Calu3 (cell line): ENCODE measurements around the gene SLC4A9. TPM values are rescaled to one million over a fixed set of nuclear protein-coding genes. Genes with fewer than 3 reads are reported as not detected.

Experiments used
- BruUV-seq: library from RNA; stranded (reverse); fragments of 400-500 nt; replicated peaks from 2 replicates; lab custom pipeline; 2021; lab: Mats Ljungman, UMichigan
- CTCF ChIA-PET: fragments of 300-600 bp; sonication (Branson Sonifier 250); formaldehyde crosslinking; loops from one replicate; lab custom pipeline; 2022; ENCODE audit warnings: antibody characterized with exemption; lab: Charles Lee
- DNase-seq: peaks from one replicate; pipeline ENCODE4 v3.0.0; 2022
- H3K27ac Mint-ChIP-seq: one replicate; pipeline ENCODE4 v1.8.0; 2022; ENCODE audit warnings: mixed read lengths; ENCODE audit not compliant: unreplicated experiment
- H3K27me3 Mint-ChIP-seq: one replicate; pipeline ENCODE4 v1.8.0; 2022; ENCODE audit warnings: mixed read lengths; ENCODE audit not compliant: unreplicated experiment
- H3K36me3 Mint-ChIP-seq: one replicate; pipeline ENCODE4 v1.8.0; 2022; ENCODE audit warnings: mild to moderate bottlenecking, moderate library complexity, mixed read lengths; ENCODE audit not compliant: insufficient read depth, unreplicated experiment
- H3K4me1 Mint-ChIP-seq: one replicate; pipeline ENCODE4 v1.8.0; 2022; ENCODE audit warnings: mild to moderate bottlenecking, low read depth, mixed read lengths; ENCODE audit not compliant: unreplicated experiment
- H3K4me3 Mint-ChIP-seq: one replicate; pipeline ENCODE4 v1.8.0; 2022; ENCODE audit warnings: mild to moderate bottlenecking, low read depth, moderate library complexity, mixed read lengths; ENCODE audit not compliant: unreplicated experiment
- H3K9me3 Mint-ChIP-seq: one replicate; pipeline ENCODE4 v1.8.0; 2022; ENCODE audit warnings: low read depth, mixed read lengths; ENCODE audit not compliant: unreplicated experiment
- CTCF ChIP-seq: fragments of 200-600 bp; IDR thresholded peaks from one replicate; pipeline ENCODE4 v1.8.0; 2022; ENCODE audit warnings: antibody characterized with exemption; ENCODE audit not compliant: unreplicated experiment
- intact Hi-C: fragments of 100-400 bp; cut with micrococcal nuclease; formaldehyde crosslinking; loops from one replicate; pipeline ENCODE4 v1.10.0; 2022; ENCODE audit not compliant: unreplicated experiment
- total RNA-seq: library from RNA; stranded (reverse); gene quantifications from 2 replicates; pipeline ENCODE4 v1.2.3, GENCODE V29; 2022

Gene SLC4A9
- total RNA-seq, 1 experiment from 2014 or later: not detected

GRCh38 chr5:140348104-140348503 is 11.9 kb upstream of the SLC4A9 start:
- TF ChIP-seq CTCF: no peak
- Mint-ChIP-seq H3K9me3 (no peaks in the 10 kb centered on the region), H3K4me3 (peak overlapping the region; percentile 95), H3K36me3 (peaks cover 37% of the 10 kb centered on the region), H3K27me3 (no peaks in the 10 kb centered on the region), H3K4me1 (peaks cover 53% of the 10 kb centered on the region), H3K27ac (peak overlapping the region; percentile 17)
- BruUV-seq: no TSS peak
- intact Hi-C loops: loop anchor here (5.0 kb wide), 2 partner anchors 51 to 171 kb away; partner anchors contain the start of gene CYSTM1
- no peak for DNase-seq
- CTCF ChIA-PET: interaction anchor here (0.6 to 5.4 kb wide), 5 partner anchors 11 to 106 kb away, joined by 3 to 169 read pairs (median 3); no protein-coding TSS in a partner anchor

GRCh38 chr5:140349244-140349643 is 10.8 kb upstream of the SLC4A9 start:
- peaks cover 27% of the 10 kb centered on the region for H3K36me3 Mint-ChIP-seq
- no TSS peak for BruUV-seq
- intact Hi-C loops: loop anchor here (5.0 kb wide), 2 partner anchors 52 to 172 kb away; partner anchors contain the start of gene CYSTM1
- peak; percentile 27 for DNase-seq
- H3K27ac Mint-ChIP-seq: no peak overlapping the region
- TF ChIP-seq CTCF: no peak
- CTCF ChIA-PET: interaction anchor here (0.5 to 5.4 kb wide), 2 partner anchors 107 to 371 kb away, joined by 3 to 169 read pairs; no protein-coding TSS in a partner anchor
- no peaks in the 10 kb centered on the region for H3K9me3 Mint-ChIP-seq
- H3K4me3 Mint-ChIP-seq: no peak overlapping the region
- H3K27me3 Mint-ChIP-seq: no peaks in the 10 kb centered on the region
- H3K4me1 Mint-ChIP-seq: peaks cover 48% of the 10 kb centered on the region

- Mint-ChIP-seq H3K27me3 (no peaks in the 10 kb centered on the region), H3K27ac (no peak overlapping the region), H3K9me3 (no peaks in the 10 kb centered on the region), H3K4me3 (no peak overlapping the region), H3K4me1 (peaks cover 32% of the 10 kb centered on the region), H3K36me3 (peaks cover 3% of the 10 kb centered on the region)
- CTCF ChIA-PET: interaction anchor here (0.5 to 3.6 kb wide), 8 partner anchors 11 to 1909 kb away, joined by 3 to 35 read pairs (median 6); no protein-coding TSS in a partner anchor
- TF ChIP-seq CTCF: peak; percentile 84
- intact Hi-C loops: loop anchor here (1.0 kb wide), 1 partner anchor 107 kb away; no protein-coding TSS in a partner anchor
- DNase-seq: peak; percentile 91
- BruUV-seq: no TSS peak
Measured at GRCh38 chr5:140351609-140352334, 8.2 kb upstream of the SLC4A9 start.

- Mint-ChIP-seq H3K36me3 (peaks cover 5% of the 10 kb centered on the region), H3K27me3 (no peaks in the 10 kb centered on the region), H3K4me1 (peaks cover 17% of the 10 kb centered on the region), H3K4me3 (no peak overlapping the region), H3K27ac (no peak overlapping the region), H3K9me3 (no peaks in the 10 kb centered on the region)
- intact Hi-C loops: loop anchor here (5.0 kb wide), 1 partner anchor 278 kb away; no protein-coding TSS in a partner anchor
- BruUV-seq: no TSS peak
- CTCF ChIA-PET: interaction anchor here (1.0 to 1.3 kb wide), 3 partner anchors 10 to 115 kb away, joined by 3 to 8 read pairs (median 7); no protein-coding TSS in a partner anchor
- no peak for TF ChIP-seq CTCF
- DNase-seq: no peak
Measured at GRCh38 chr5:140355546-140355945, 4.4 kb upstream of the SLC4A9 start.
